ENCODE results near the gene JOSD1.

Gene JOSD1

DNA sequence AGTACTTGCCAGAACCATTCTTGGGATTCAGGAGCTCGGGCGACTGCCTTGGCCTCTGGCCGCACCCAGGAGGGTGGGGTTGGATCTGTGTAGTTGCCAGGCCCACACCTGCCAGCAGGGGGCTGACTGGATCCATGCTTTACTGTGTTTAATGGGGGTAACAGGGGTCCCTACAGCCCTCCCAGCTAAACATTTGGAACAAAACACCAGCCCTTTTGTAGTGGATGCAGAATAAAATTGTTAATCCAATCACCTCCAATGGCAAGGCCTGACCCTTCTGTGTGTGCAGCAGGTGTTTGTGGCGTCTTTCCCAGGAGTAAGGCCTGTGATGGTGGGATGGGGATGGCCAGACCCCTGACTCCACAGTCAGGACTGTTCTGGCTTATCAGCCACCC, 32.6 kb upstream of the JOSD1 start:
- peak in 1 of 3 experiments; percentile 35 for DNase-seq (ENCODE audit: low read depth in 3 of 3)

GRCh38 chr22:38732251-38732815, 31.6 kb upstream of the JOSD1 start:
- DNase-seq (ENCODE audit: low read depth in 3 of 3) = no peak

- DNase-seq (ENCODE audit: low read depth in 3 of 3) = no peak
These were observed 31.0 kb upstream of the JOSD1 start for GRCh38 chr22:38731703-38732161.

DNA sequence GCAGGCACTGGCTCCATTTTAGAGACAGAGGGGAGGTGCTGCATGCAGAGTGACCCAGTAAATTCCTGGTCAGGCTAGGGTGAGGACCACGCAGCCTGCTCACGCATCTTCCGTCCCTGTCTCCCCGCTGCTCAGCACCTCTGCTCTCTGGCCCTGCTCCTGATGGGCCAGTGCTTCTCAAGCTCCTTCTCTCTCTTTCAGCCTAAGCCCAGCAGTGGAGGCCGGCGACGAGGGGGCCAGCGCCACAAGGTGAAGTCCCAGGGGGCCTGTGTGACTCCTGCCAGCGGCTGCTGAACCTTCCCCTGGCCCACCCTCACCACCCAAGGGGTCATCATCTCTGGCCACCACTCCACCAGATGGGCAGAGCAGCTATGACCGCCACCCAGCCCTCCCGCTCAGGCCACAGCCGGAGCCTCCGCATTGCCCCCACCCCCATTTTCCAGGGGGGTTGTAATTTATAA, 29.7 kb upstream of the JOSD1 start:
- no peak for DNase-seq (ENCODE audit: low read depth in 3 of 3)

DNA sequence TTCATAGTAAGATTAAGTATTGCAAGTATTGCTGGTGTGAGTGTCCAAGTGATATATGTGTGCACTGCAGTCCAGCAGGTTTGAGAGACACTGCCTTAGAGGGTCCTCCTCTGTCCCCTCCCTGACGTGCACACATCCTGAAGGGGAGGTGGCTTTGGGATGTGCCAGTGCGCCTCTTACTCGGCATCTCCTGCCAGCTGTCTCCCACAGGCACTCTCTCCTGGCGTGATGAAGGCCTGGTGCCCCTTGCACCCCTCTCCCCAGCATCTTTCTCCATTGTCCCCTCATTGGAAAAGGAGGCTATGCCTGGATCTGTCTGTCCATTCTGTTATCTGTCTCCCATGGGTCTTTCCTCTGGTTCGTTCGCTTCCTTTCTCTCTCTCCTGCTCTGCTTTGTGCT, 29.2 kb upstream of the JOSD1 start:
- no peak for DNase-seq (ENCODE audit: low read depth in 3 of 3)

GRCh38 chr22:38728871-38729796, 28.4 kb upstream of the JOSD1 start:
- no peak for DNase-seq (ENCODE audit: low read depth in 3 of 3)

DNA sequence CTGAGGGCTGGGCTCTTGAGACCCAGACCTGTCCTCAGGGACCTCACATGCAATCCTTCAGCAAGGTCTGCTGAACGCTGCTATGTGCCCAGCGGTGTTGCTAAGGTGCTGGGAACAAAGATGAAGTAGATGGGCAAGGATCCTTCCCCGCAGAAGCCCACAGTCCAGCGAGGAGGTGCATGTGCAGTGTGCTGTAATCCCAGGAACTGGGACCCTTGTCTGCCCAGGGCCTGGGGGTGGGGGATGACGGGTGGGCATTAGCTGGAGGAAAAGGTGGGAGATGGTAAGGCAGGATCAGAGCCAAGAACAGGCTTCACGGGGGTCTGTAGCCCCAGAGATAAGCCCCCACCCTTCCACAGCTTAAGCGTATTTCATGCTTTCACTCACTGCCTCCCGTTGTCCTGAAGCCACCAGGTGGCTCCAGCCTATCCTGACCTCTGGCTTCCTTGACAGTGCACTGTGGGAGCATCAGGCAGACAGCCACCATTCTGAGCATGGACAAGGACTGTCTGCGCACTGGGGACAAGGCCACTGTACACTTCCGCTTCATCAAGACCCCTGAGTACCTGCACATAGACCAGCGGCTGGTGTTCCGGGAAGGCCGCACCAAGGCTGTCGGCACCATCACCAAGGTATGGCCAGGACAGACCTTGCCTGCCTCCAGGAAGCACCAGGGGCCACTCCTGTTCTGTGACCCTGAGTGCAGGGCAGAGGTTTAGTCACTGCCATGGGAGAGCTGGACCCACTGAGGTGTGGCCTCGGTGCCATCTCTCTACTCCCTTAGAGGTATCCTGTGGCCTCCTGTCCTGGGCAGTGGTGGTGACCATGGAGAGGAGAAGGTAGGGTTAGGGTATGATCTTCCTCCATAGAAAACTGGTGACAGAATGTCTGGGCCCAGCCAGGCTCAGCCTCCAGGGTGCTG, 27.0 kb upstream of the JOSD1 start:
- no peak for DNase-seq (ENCODE audit: low read depth in 3 of 3)

GRCh38 chr22:38727123-38727522, 26.4 kb upstream of the JOSD1 start:
- no peak for DNase-seq (ENCODE audit: low read depth in 3 of 3)

DNA sequence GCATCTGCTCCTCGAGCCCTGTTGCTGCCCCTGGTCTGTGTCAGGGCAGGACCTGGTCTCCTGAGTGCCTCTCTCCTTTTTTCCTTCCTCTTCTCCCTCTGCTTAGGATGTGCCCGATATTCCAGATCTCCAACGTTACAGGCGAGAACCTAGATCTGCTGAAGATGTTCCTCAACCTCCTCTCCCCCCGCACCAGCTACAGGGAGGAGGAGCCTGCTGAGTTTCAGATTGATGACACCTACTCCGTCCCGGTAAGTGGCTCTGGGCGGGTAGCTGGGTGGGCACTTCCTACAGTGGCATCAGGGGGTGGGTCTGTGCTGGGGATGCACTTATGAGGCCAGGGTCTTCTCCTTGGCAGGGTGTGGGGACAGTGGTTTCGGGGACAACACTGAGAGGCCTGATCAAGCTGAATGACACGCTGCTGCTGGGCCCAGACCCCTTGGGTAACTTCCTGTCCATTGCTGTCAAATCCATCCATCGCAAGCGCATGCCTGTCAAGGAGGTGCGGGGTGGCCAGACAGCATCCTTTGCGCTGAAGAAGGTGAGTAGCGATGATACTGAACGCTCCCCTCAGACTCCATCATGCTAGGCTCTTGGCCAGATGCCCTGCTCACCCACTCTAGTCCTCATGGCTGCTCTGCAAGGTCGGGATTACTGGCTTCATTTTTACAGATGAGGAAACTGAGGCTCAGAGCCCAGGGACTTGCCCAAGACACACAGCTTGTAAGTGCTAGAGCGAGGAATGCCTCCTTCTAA, 25.3 kb upstream of the JOSD1 start:
- no peak for DNase-seq (ENCODE audit: low read depth in 3 of 3)

DNA sequence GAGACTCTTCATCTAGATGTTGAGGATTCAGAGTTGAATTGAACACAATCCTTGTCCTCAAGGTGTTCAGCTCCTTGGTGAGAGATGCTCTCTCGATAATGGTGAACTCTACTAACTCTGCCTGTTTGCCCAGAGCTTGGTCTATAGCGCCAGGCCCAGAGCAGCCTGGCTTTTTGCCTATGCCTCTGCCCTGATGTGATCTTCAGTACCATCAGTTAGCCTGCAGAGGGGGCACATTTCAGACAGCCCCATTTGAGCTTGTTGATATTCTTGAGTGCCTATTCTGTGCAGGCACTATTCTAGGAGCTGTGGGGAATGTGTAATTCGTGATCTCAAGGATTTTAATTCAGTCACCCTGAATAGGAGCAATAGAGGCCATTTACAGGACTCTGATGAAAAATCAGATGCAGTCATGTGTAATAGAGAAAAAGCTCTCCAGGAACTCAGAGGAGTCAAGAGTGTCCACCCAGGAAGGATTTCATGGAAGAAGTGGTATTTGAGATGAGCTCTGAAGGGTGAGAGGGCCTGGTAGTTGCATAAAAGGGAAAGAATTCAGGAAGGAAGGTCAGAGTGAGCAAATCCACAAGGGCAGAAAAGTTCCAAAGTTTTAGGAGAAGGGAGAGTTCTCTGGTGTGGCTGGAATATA, 24.3 kb upstream of the JOSD1 start:
- no peak for DNase-seq (ENCODE audit: low read depth in 3 of 3)

GRCh38 chr22:38724176-38724575, 23.4 kb upstream of the JOSD1 start:
- DNase-seq (ENCODE audit: low read depth in 3 of 3) = no peak

- no peak for DNase-seq (ENCODE audit: low read depth in 3 of 3)
These were observed 20.8 kb upstream of the JOSD1 start for GRCh38 chr22:38721551-38721950.

- no peak for DNase-seq (ENCODE audit: low read depth in 3 of 3)
These were observed 19.6 kb upstream of the JOSD1 start for GRCh38 chr22:38720350-38720749.

DNA sequence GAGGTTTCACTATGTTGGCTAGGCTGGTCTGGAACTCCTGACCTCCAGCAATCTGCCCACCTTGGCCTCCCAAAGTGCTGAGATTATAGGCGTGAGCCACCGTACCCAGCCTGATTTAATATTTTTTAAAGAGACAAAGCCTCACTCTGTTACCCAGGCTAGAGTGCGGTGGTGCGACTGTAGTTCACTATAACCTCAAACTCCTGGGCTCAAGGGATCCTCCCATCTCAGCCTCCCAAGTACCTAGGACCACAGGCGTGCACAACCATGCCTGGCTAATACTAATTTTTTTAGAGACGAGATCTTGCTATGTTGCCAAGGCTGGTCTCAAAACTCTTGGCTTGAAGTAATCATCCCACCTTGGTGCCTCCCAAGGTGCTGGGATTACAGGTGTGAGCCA, 18.5 kb upstream of the JOSD1 start:
- no peak for DNase-seq (ENCODE audit: low read depth in 3 of 3)

DNA sequence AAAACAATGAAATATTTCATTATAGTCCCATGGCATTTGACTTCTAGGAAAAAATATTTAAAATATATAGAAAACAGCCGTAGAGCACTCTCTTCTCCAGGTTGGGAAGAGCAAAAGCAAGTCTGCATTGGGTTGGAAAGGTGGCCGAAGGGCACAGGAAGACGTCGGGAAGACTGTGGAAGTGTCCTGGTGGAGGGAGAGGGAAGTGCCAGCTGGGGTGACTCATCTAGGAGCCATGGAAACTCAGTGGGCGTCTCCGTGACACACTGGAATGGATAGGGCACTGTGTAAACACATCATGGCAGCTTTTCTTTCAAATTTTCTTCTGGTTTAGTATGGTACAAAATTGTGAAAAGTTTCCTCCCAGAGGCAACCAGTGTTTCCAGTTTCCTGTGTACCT, 17.7 kb upstream of the JOSD1 start:
- no peak for DNase-seq (ENCODE audit: low read depth in 3 of 3)

DNA sequence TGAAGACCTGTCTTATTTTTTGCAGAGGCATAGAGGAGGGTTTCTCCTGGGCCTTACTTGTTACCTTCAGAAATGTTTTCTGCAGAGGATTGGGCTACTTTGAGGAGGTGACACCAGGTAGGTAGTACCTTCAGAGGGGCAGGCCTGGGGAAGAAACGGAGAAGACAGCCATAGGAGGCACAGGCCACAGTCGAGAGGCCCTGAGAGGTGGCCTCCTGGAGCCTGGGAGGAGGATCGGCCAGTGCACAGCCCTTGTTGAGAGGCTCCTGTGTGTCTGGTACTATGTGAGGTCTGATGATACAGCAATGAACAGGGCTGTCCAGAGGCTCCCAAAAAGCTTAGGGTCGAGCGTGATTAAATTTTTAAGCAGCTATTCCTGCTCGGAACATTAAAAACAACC, 16.5 kb upstream of the JOSD1 start:
- DNase-seq (ENCODE audit: low read depth in 3 of 3) = no peak

GRCh38 chr22:38716826-38717225, 16.1 kb upstream of the JOSD1 start:
- DNase-seq (ENCODE audit: low read depth in 3 of 3) = no peak

DNA sequence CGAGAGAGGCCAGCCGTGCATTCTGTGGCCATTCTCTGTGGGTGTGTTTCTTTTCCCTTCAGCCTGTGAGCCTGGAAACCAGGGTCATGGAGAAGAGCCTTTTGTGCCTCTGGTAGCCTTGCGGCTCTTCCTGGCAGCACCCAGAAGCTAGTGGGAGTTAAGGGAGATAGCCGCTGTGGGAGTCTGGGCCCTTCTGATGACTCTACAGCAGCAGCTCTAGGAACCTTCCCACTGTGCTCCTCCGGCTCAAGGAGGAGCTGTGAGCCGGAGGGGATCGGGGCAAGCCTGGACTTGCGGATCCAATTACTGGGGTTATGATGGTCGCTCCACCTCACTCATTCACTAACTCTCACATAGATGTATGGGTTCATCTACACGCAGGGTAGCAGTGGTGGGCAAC, 15.5 kb upstream of the JOSD1 start:
- DNase-seq (ENCODE audit: low read depth in 3 of 3) = no peak

DNA sequence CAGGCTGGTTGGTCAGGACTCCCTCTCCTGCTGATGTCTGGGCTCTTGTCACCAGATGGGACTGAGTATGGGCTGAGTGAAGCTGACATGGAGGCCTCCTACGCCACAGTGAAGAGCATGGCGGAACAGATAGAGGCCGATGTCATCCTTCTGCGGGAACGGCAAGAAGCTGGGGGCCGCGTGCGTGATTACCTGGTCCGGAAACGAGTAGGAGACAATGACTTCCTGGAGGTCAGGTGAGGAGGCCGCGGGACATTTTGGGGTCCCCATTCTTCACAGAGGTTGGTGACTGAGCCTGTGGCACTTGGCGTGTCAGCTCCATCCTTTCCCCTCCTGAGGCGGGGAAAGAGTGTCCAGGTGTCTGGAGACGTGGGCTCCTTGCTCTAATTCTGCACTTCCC, 15.1 kb upstream of the JOSD1 start:
- DNase-seq (ENCODE audit: low read depth in 3 of 3) = no peak

DNA sequence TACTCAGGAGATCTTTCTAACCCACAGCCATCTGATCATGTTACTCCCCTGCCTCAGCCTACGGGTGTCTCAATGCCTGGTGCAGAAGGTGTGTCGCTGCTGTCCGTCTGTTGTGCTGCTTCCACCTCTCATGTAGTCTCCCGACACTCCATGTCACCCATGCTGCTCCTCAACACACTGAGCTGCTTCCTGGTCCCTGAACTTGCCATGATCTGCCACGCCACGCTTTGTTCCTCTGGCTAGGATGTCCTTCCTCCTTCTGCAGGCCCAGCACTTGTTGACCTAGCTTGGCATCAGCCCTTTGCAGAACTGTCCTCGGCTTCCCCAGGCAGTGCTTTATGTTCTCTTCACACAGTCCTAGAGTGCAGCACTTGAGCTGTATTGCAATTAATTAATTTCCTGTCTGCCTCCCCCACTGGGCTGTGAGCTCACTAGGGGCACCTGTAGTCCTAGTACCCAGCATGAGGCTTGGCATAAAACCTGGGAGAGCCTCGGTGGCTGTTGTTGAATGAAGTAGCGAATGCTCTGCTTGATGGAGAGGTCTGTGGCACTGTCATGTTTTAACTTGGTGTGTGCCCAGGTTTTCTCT, 14.5 kb upstream of the JOSD1 start:
- no peak for DNase-seq (ENCODE audit: low read depth in 3 of 3)

- no peak for DNase-seq (ENCODE audit: low read depth in 3 of 3)
These were observed 13.2 kb upstream of the JOSD1 start for GRCh38 chr22:38713921-38714320.

All from stimulated activated CD4-positive, alpha-beta T cell treated with anti-CD3 and anti-CD28 coated beads, TNF-alpha, amount 100 ng/mL, for 4 hours (primary cell).